ENCODE data around the gene FETUB.
"Not testable (repeated sequence)": the region's sequence is repeated elsewhere in the genome, so short reads cannot be mapped to it uniquely, and the experiment has no call there.

The FETUB gene

DNA sequence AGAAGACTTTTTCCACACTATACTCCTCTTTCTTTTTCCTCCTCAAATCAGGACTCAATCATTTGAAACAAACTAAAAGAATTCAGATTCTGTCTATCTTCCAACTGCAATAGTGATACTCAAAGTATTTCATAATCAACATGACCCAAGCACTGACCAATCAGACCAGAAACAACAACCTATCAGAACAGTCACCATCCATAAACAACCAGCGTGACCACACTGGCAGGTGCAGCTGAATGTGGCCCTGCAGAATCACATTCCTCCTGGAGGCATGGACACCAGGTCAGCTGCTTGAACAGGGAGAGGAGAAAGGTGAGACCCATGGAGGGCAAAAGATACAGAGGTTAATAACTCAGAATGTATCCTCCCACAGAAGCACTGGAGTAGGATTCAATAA, 39.0 kb downstream of the FETUB start:
- DNase-seq: no peak

DNA sequence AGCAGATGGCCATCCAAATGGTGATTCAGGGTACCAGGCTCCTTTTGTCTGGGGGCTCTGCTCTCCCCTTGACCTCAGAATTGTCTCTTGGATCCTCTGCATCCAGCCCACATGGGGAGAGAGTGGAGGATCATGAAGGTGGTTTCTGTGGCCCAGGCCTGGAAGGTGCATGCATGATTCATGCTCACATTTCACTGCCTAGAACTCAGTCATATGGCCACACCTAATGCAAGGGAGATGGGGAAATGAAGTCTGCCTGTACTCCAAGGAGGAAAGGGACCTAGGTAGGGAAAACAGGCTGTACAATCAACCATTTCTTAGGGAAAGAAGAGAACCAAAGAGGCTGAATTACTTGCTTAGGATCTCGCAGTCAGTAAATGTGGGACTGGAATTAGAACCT, 40.7 kb downstream of the FETUB start:
- DNase-seq: no peak

DNA sequence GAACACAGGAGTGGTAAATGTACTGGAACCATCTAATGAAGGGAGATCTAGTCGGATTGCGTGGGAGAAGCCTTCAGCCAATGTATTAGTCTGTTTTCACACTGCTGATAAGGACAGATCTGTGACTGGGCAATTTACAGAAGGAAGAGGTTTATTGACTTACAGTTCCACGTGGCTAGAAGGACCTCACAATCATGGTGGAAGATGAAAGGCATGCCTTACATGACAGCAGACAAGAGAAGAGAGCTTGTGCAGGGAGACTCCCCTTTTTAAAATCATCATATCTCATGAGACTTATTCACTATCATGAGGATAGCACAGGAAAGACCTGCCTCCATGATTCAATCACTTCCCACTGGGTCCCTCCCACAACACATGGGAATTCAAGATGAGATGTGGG, 42.6 kb downstream of the FETUB start:
- DNase-seq: no peak

DNA sequence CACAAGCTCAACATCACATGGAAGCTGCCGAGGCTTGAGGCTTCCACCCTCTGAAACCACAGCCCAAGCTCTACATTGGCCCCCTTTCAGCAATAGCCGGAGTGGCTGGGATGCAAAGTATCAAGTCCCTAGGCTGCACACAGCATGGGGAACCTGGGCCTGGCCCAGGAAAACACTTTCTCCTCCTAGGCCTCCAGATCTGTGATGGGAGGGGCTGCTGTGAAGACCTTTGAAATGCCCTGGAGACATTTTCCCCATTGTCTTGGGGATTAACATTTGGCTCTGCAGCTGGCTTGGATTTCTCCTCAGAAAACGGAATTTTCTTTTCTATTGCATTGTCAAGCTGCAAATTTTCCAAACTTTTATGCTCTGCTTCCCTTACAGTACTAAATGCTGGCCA, 43.8 kb downstream of the FETUB start:
- DNase-seq: no peak

DNA sequence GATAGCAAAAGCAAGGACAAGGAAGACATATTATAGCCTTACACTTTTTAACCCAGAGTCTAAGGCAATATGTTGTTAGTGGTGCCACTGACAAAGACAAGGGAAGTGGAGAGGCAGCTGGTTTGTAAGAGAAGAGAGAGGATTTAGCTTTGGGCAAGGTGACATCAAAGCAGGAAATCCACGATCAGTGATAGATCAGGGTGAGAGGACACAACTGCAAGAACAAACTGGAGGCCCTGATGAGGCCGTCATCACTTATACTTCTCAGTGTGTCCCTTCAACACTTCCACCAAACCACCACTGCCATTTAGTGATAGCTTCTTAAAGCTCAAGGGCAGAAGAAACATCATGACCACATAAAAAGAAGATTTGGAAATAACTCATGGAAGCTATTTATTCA, 46.3 kb downstream of the FETUB start:
- DNase-seq: not testable (repeated sequence)

DNA sequence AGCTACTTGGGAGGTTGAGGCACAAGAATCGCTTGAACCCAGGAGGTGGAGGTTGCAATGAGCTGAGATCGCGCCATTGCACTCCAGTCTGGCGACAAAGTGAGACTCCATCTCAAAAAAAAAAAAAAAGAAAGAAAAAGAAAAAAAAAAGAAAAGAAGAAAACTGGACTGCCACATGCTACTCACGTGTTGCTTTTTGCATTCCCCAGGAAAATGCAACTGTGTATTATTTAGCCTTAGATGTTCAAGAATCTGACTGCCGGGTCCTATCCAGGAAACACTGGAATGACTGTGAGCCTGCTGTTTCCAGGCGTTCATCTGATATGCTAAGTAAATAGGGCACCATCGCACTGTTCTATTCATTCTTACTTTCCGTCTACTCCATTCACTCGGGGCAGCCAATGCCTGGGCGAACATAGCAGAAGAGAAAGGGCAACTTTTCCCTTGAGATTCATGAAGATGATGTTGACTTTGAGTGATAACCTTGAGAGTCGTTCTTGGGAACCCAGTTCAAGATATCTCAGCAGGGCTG, 47.0 kb downstream of the FETUB start:
- DNase-seq: no peak

DNA sequence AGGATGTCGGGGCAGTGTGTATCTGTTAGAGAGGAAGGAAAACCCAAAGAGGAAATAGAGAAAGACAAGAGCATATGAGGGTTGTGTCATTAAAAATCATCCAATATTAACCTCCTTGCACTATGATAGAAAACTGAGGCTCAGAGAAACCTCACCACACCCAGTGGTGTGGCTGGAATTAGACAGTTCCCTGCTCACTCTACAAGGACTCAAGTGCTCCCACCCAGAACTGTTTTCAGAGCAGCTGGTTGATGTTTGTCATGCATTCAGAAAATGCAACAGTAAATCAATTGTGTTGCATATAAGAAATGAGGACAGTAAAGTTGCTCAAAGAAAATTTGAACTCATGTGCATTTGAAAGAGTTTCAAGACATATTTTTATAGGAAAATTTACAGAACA, 50.1 kb downstream of the FETUB start:
- DNase-seq: not testable (repeated sequence)

DNA sequence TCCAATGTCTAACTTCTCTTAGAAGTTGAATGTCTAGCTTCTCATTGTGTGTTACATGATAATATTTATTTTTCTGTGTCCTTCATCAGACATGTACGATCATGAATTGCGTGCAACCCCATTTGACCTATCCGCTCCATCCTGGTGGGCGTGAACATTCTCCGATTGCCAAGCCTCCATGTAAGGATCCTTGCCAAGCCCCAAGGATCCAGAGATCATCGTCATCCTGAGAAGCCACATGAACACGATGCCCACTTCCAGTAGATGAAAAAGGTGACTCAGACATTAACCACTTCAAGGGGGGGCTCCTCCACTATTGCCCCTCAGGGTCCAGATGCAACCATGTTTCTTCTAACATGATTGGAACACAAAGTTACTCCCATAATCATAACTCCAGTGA, 51.5 kb downstream of the FETUB start:
- no peak for DNase-seq

DNA sequence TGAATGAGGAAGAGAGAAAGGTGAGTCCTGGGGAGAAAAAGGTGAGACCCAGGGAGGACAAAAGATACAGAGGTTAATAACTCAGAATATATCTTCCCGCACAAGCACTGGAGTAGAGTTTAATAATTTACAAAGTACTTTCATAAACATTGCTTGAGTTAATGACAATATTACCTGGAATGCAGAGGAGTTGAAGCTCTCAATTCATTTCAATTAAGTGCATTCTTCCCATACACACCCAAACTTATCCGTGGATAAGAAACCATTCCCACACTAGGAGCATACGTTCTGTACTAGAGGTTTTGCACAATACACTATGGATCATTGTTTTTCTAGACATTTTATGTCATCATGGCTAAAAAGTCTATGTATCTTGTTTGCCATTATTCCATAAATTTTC, 53.6 kb downstream of the FETUB start:
- DNase-seq: no peak

DNA sequence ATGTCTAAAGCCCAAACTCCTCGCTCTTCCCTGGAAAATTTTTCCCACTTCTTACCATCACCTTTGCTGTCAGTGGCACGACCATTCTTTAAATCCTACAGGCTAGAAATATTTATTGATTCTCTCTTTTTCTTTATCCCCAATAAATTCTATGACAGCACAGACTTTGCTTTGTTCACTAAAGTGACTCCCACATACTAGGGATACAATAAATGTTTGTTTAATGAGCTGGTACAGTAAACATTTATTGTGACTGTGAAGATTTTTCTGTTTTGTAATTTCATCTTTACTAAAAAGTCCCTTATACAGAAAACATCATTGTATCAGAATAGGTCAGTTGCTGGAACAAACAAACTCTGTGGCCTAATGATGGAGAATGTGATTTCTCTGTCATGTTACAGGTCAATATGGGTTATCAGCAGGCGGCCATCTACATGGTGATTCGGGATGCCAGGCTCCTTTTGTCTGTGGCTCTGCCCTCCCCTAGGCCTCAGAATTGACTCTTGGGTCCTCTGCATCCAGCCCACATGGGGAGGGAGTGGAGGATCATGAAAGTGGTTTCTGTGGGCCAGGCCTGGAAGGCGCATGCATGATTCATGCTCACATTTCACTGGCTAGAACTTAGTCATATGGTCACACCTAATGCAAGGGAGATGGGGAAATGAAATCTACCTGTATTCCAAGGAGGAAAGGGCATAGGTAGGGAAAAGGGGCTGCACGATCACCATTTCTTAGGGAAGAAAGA, 54.3 kb downstream of the FETUB start:
- DNase-seq: no peak

DNA sequence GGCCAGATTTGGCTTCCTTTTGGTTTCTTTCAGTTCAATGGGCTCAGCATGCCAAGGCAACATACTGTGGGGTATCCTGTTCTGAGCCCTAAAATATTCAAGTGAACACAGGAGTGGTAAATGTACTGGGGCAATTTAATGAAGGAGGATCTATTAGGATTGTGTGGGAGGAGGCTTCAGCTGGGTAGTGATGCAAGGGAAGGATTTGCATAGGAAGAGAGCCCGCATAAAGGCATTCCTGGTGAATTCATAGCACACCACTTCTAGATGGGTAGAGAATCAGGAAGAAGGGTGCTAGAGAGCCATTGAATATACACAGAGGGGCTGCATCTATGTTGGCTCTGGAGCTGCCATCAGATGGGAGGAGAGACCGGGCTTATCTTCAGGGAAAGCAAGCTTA, 56.3 kb downstream of the FETUB start:
- no peak for DNase-seq

DNA sequence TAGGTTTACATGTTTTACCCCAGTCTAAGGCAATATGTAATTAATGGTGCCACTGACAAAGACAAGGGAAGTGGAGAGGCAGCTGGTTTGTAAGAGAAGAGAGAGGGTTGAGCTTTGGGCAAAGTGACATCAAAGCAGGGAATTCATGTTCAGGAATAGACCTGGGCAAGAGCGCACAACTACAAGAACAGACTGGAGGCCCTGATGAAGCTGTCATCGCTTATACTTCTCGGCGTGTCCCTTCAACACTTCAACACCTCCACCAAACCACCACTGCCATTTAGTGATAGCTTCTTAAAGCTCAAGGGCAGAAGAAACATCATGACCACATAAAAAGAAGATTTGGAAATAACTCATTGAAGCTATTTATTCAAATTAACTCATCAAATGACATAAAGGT, 57.3 kb downstream of the FETUB start:
- no peak for DNase-seq

DNA sequence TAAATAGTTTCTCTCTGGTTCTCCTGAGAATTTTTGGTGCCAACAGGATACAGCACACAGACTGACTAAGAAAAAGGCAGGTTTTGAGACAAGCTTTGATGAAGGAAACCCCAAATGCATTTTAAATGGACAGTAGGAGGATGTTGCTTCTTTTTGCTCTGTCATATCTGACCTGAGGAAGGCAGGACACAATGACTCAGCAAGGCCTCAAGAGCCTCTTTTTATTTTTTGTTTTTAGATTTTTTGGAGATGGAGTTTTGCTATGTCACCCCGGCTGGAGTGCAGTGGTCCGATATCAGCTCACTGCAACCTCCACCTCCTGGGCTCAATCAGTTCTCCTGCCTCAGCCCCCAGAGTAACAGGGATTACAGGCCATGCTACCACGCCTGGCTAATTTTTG, 60.1 kb downstream of the FETUB start:
- peak; percentile 71 for DNase-seq

DNA sequence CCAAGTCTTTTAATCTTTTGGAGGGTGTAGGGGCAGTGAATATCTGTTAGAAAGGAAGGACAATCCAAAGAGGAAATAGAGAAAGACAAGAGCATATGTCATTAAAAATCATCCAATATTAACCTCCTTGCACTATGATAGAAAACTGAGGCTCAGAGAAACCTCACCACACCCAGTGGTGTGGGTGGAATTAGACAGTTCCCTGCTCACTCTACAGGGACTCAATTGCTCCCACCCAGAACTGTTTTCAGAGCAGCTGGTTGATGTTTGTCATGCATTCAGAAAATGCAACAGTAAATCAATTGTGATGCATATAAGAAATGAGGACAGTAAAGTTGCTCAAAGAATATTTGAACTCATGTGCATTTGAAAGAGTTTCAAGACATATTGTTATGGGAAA, 62.3 kb downstream of the FETUB start:
- DNase-seq: not testable (repeated sequence)
